DND-41 (cell line): ENCODE measurements around the gene IQCC.

Experiments used
- EZH2 ChIP-seq: IDR thresholded peaks from 3 replicates; pipeline ENCODE4 v1.6.1; 2012; ENCODE audit warnings: borderline replicate concordance, low read depth, mild to moderate bottlenecking, moderate library complexity, low read length, inconsistent platforms; ENCODE audit not compliant: severe bottlenecking
- TF ChIP-seq, protein P1 (sequence below): IDR thresholded peaks from 2 replicates; pipeline ENCODE4 v1.5.1; 2012; ENCODE audit warnings: borderline replicate concordance, low read length, moderate library complexity, mild to moderate bottlenecking; ENCODE audit not compliant: poor library complexity, severe bottlenecking; ENCODE audit errors: extremely low read depth

DNA sequence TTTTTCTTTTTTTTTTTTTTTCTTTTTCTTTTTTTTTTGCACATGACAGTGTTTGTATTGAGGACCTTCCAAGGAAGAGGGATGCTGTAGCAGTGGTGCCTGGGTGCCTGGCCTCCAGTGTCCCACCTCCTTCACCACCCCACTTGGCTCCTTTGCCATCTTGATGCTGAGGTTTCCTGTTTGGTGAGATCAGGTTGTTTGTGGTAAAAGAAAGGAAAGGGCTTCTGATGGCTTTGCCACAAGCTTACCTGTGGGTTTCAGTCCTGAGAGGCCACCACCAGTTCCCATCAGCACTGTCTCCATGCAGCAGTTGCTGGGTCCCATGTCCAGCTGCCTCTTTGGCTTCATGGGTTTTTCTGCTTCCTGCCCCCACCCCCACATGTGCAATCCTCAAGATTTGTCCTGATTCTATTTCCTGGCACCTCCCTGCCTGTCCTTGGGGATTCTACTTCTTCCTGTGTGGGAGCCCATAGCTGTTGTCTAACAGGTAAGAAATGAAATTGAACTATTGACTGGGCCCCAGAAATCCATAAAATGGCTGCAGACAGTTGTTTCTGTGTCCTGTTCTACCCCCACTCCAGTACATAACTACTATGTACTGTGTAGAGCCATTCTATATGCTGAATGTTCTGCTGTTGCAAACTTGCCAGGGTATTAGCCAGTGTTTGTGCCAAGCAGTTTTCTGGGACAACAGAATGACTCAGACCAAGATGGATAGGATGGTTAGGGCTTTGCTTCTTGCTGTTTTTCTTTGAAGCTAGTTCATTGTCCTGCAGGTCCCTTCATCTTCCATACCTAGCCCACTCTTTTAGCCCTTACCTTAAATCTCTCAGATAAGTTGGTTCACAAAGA, 9.3 kb upstream of the IQCC start:
- TF ChIP-seq, protein P1, sequence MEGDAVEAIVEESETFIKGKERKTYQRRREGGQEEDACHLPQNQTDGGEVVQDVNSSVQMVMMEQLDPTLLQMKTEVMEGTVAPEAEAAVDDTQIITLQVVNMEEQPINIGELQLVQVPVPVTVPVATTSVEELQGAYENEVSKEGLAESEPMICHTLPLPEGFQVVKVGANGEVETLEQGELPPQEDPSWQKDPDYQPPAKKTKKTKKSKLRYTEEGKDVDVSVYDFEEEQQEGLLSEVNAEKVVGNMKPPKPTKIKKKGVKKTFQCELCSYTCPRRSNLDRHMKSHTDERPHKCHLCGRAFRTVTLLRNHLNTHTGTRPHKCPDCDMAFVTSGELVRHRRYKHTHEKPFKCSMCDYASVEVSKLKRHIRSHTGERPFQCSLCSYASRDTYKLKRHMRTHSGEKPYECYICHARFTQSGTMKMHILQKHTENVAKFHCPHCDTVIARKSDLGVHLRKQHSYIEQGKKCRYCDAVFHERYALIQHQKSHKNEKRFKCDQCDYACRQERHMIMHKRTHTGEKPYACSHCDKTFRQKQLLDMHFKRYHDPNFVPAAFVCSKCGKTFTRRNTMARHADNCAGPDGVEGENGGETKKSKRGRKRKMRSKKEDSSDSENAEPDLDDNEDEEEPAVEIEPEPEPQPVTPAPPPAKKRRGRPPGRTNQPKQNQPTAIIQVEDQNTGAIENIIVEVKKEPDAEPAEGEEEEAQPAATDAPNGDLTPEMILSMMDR, result no peak
- no peak for TF ChIP-seq EZH2
